ENCODE results near the gene STAT3.

- TF ChIP-seq CTCF (IDR thresholded peaks at IDR 0.05) (no peak), ZFX (IDR thresholded peaks at IDR 0.05; ENCODE audit: borderline replicate concordance) (no peak)
These were observed 49.7 kb downstream of the STAT3 start for GRCh38 chr17:42338427-42338985.

Data from 22Rv1 (cell line).